H1 (cell line): ENCODE measurements around the gene RAD50. TPM values are rescaled to one million over a fixed set of nuclear protein-coding genes. Genes with fewer than 3 reads are reported as not detected.

Source experiments
- CTCF ChIA-PET: fragments of 300-600 bp; sonication (Branson Sonifier 250); formaldehyde crosslinking; loops from one replicate; lab custom pipeline; 2021; ENCODE audit not compliant: partially characterized antibody; lab: Charles Lee
- POLR2A ChIA-PET: fragments of 300-600 bp; sonication (Branson Sonifier 250); formaldehyde crosslinking; loops from one replicate; lab custom pipeline; 2021; ENCODE audit warnings: inconsistent platforms; ENCODE audit not compliant: partially characterized antibody; lab: Charles Lee
- DNase-seq, 2 experiments: peaks; one replicate each; pipeline versions ENCODE4 v3.0.0 to v3.0.0-alpha.2; 2010 to 2022; ENCODE audit warnings: low spot score in 2 of 2, low read depth in 1 of 2, mixed read lengths in 1 of 2
- FAIRE-seq: peaks from 2 replicates; lab custom pipeline; 2011; peaks lifted over from hg19 to GRCh38; lab: Jason Lieb, UNC
- H2AFZ ChIP-seq: 2 replicates; pipeline ENCODE4 v1.8.1; 2012; ENCODE audit warnings: low read length, inconsistent platforms
- H2AK5ac ChIP-seq: 2 replicates; pipeline ENCODE4 v1.6.1; 2013; ENCODE audit warnings: low read depth, low read length
- H2BK120ac ChIP-seq: replicated peaks from 2 replicates; pipeline ENCODE3; 2013; ENCODE audit warnings: low read depth, low read length, inconsistent platforms
- H2BK12ac ChIP-seq: 2 replicates; pipeline ENCODE4 v1.6.1; 2013; ENCODE audit warnings: low read depth, low read length
- H2BK15ac ChIP-seq: 2 replicates; pipeline ENCODE4 v1.6.1; 2013; ENCODE audit warnings: low read length
- H2BK20ac ChIP-seq: 2 replicates; pipeline ENCODE4 v1.6.1; 2013; ENCODE audit warnings: low read length
- H2BK5ac ChIP-seq: 2 replicates; pipeline ENCODE4 v1.6.1; 2013; ENCODE audit warnings: low read depth, low read length
- H3K14ac ChIP-seq: 2 replicates; pipeline ENCODE4 v1.6.1; 2013; ENCODE audit warnings: inconsistent platforms; ENCODE audit not compliant: insufficient read length
- H3K18ac ChIP-seq: 2 replicates; pipeline ENCODE4 v1.6.1; 2013; ENCODE audit warnings: low read length; ENCODE audit errors: extremely low read depth
- H3K23ac ChIP-seq: 2 replicates; pipeline ENCODE4 v1.6.1; 2013; ENCODE audit warnings: inconsistent platforms; ENCODE audit not compliant: insufficient read length
- H3K23me2 ChIP-seq: 2 replicates; pipeline ENCODE4 v1.6.1; 2013; ENCODE audit warnings: low read depth, low read length
- H3K27ac ChIP-seq: 2 replicates; pipeline ENCODE4 v1.6.1; 2011; ENCODE audit warnings: low read depth, low read length, inconsistent platforms
- H3K27me3 ChIP-seq, 4 experiments: replicated peaks in 1 of 4; 1 replicate in 1 of 4; 2 replicates in 3 of 4; pipeline versions ENCODE4 v1.6.1 to v1.8.1; 2011 to 2013; ENCODE audit warnings: low read length in 3 of 4, mild to moderate bottlenecking in 3 of 4, inconsistent platforms in 2 of 4, mixed read lengths in 2 of 4, moderate library complexity in 1 of 4; ENCODE audit not compliant: control insufficient read depth in 3 of 4, insufficient read depth in 3 of 4; ENCODE audit errors: extremely low read depth in 1 of 4
- H3K36me3 ChIP-seq, 4 experiments: 2 replicates each; pipeline versions ENCODE4 v1.6.1 to v1.8.1; 2011 to 2013; ENCODE audit warnings: mild to moderate bottlenecking in 4 of 4, low read length in 3 of 4, moderate library complexity in 2 of 4, control low read depth in 1 of 4, inconsistent platforms in 1 of 4; ENCODE audit not compliant: insufficient read depth in 4 of 4, control insufficient read depth in 2 of 4
- H3K4ac ChIP-seq: replicated peaks from 2 replicates; pipeline ENCODE3; 2013; ENCODE audit warnings: low read length, low read depth, mixed read lengths, inconsistent platforms; ENCODE audit not compliant: insufficient read length
- H3K4me1 ChIP-seq, 4 experiments: replicated peaks in 1 of 4; 1 replicate in 1 of 4; 2 replicates in 3 of 4; pipeline versions ENCODE4 v1.6.1 to v1.8.1; 2011 to 2013; ENCODE audit warnings: low read length in 3 of 4, inconsistent platforms in 2 of 4, mixed read lengths in 1 of 4; ENCODE audit not compliant: insufficient read depth in 4 of 4, control insufficient read depth in 3 of 4
- H3K4me2 ChIP-seq, 2 experiments: 2 replicates each; pipeline versions ENCODE4 v1.6.1 to v1.8.1; 2011 to 2013; ENCODE audit warnings: low read depth in 2 of 2, low read length in 2 of 2, control low read depth in 1 of 2, inconsistent platforms in 1 of 2, mild to moderate bottlenecking in 1 of 2; ENCODE audit not compliant: insufficient read depth in 1 of 2
- H3K4me3 ChIP-seq, 4 experiments: fragments of 200-600, 300-600 bp in 1 of 4; sonication (generic), shearing (Covaris generic), sonication (Bioruptor Twin) in 1 of 4; 2 replicates each; pipeline versions ENCODE4 v1.5.1 to v1.8.1; 2011 to 2016; ENCODE audit warnings: low read length in 4 of 4, low read depth in 3 of 4, control low read depth in 2 of 4, inconsistent platforms in 2 of 4, mild to moderate bottlenecking in 2 of 4, mixed read lengths in 1 of 4, moderate library complexity in 1 of 4; ENCODE audit not compliant: insufficient read depth in 2 of 4; ENCODE audit errors: extremely low read depth in 1 of 4
- H3K56ac ChIP-seq: replicated peaks from 2 replicates; pipeline ENCODE3; 2013; ENCODE audit warnings: low read depth, mild to moderate bottlenecking, mixed read lengths, low read length, inconsistent platforms; ENCODE audit not compliant: insufficient read length
- H3K79me1 ChIP-seq: 2 replicates; pipeline ENCODE4 v1.6.1; 2013; ENCODE audit warnings: low read depth, low read length, control low read depth
- H3K79me2 ChIP-seq, 2 experiments: 2 replicates each; pipeline versions ENCODE4 v1.6.1 to v1.8.1; 2012 to 2013; ENCODE audit warnings: low read length in 2 of 2, mild to moderate bottlenecking in 2 of 2, inconsistent platforms in 1 of 2; ENCODE audit not compliant: insufficient read depth in 2 of 2, control insufficient read depth in 1 of 2
- H3K9ac ChIP-seq, 4 experiments: replicated peaks in 1 of 4; 1 replicate in 1 of 4; 2 replicates in 3 of 4; pipeline versions ENCODE4 v1.6.1 to v1.8.1; 2011 to 2013; ENCODE audit warnings: low read depth in 3 of 4, low read length in 3 of 4, control low read depth in 2 of 4, mild to moderate bottlenecking in 2 of 4, moderate library complexity in 2 of 4, inconsistent platforms in 1 of 4; ENCODE audit errors: extremely low read depth in 1 of 4
- H3K9me3 ChIP-seq, 2 experiments: 2 replicates each; pipeline versions ENCODE4 v1.6.1 to v1.8.1; 2012 to 2013; ENCODE audit warnings: mild to moderate bottlenecking in 2 of 2, moderate library complexity in 2 of 2, control low read depth in 1 of 2, inconsistent platforms in 1 of 2, low read depth in 1 of 2, low read length in 1 of 2, mixed read lengths in 1 of 2; ENCODE audit not compliant: insufficient read depth in 2 of 2
- H4K20me1 ChIP-seq, 2 experiments: replicated peaks in 1 of 2; 2 replicates each; pipeline versions ENCODE3 to v1.8.1; 2011 to 2013; ENCODE audit warnings: inconsistent platforms in 2 of 2, low read length in 2 of 2, mild to moderate bottlenecking in 1 of 2; ENCODE audit not compliant: insufficient read depth in 2 of 2, control insufficient read depth in 1 of 2
- H4K5ac ChIP-seq: 2 replicates; pipeline ENCODE4 v1.6.1; 2013; ENCODE audit warnings: low read length, low read depth, mixed read lengths, inconsistent platforms; ENCODE audit not compliant: insufficient read length
- H4K8ac ChIP-seq: 2 replicates; pipeline ENCODE4 v1.8.0; 2013; ENCODE audit warnings: mild to moderate bottlenecking, moderate library complexity, low read length, inconsistent platforms; ENCODE audit not compliant: insufficient read depth; ENCODE audit errors: extremely low read depth
- H4K91ac ChIP-seq: replicated peaks from 2 replicates; pipeline ENCODE3; 2013; ENCODE audit warnings: low read length, mixed read lengths, inconsistent platforms; ENCODE audit not compliant: insufficient read length
- ASH2L ChIP-seq: fragments of 200-600, 300-600 bp; sonication (generic); IDR thresholded peaks from one replicate; pipeline ENCODE4 v1.7.1; 2017; ENCODE audit warnings: low read length
- BCL11A ChIP-seq, 2 experiments: IDR thresholded peaks; one replicate each; pipeline ENCODE4 v1.6.1; 2011; ENCODE audit warnings: low read depth in 2 of 2, low read length in 2 of 2, mild to moderate bottlenecking in 2 of 2
- CBX8 ChIP-seq: fragments of 300-800, 300-1000 bp; sonication (generic); IDR thresholded peaks from 2 replicates; pipeline ENCODE4 v1.7.1; 2016; ENCODE audit warnings: low read depth, low read length, borderline replicate concordance
- EZH2 ChIP-seq: fragments of 200-600 bp; sonication (generic); IDR thresholded peaks from 2 replicates; pipeline ENCODE4 v1.7.1; 2012; ENCODE audit warnings: low read depth, mild to moderate bottlenecking, moderate library complexity, low read length, inconsistent platforms; ENCODE audit not compliant: severe bottlenecking
- JUN ChIP-seq: IDR thresholded peaks from 2 replicates; pipeline ENCODE4 v1.6.1; 2011; ENCODE audit warnings: low read depth, mild to moderate bottlenecking, improper control_type of control experiment, low read length
- KDM5A ChIP-seq: fragments of 200-600 bp; IDR thresholded peaks from 2 replicates; pipeline ENCODE4 v1.7.1; 2012; ENCODE audit warnings: mild to moderate bottlenecking, low read length, inconsistent platforms, mixed read lengths
- RAD21 ChIP-seq, 2 experiments: IDR thresholded peaks in 1 of 2; conservative IDR thresholded peaks in 1 of 2; 2 replicates each; pipeline ENCODE4 v1.6.1; 2011; ENCODE audit warnings: low read depth in 2 of 2, low read length in 2 of 2, improper control_type of control experiment in 1 of 2, inconsistent platforms in 1 of 2, mild to moderate bottlenecking in 1 of 2, moderate library complexity in 1 of 2
- SP1 ChIP-seq: IDR thresholded peaks from 2 replicates; pipeline ENCODE4 v1.6.1; 2011; ENCODE audit warnings: low read depth, low read length
- SRF ChIP-seq: IDR thresholded peaks from 2 replicates; pipeline ENCODE4 v1.6.1; 2011; ENCODE audit warnings: mild to moderate bottlenecking, low read depth, low read length, moderate library complexity
- SUZ12 ChIP-seq: fragments of 200-600 bp; sonication (generic); IDR thresholded peaks from 2 replicates; pipeline ENCODE4 v1.6.1; 2012; ENCODE audit warnings: mild to moderate bottlenecking, inconsistent platforms, low read length, moderate library complexity, mixed read lengths
- TAF7 ChIP-seq: optimal IDR thresholded peaks from 2 replicates; pipeline ENCODE3; 2011; ENCODE audit warnings: low read depth, mild to moderate bottlenecking, inconsistent platforms, low read length, moderate library complexity, borderline replicate concordance
- TCF12 ChIP-seq: IDR thresholded peaks from 2 replicates; pipeline ENCODE4 v1.6.1; 2011; ENCODE audit warnings: low read depth, mild to moderate bottlenecking, low read length
- ZNF274 ChIP-seq: IDR thresholded peaks from 2 replicates; pipeline ENCODE4 v1.7.0; 2012; ENCODE audit warnings: low read length, borderline replicate concordance; ENCODE audit errors: extremely low read depth
- WGBS, 2 experiments: shearing (Covaris generic) in 1 of 2; methylation state at CpG; one replicate each; pipeline versions ENCODE4 v1.1.6 to v1.1.7; 2013 to 2015; ENCODE audit warnings: low lambda C conversion rate in 2 of 2, mixed read lengths in 2 of 2, inconsistent platforms in 1 of 2, low coverage in 1 of 2, missing lambda C conversion rate in 1 of 2; ENCODE audit not compliant: insufficient replicate concordance in 2 of 2, insufficient coverage in 1 of 2, insufficient read length in 1 of 2; ENCODE audit errors: extremely low coverage in 1 of 2, missing lambda C conversion rate in 1 of 2; 5-methylcytosine and 5-hydroxymethylcytosine counted together
- polyA plus RNA-seq, 7 experiments: library from polyadenylated mRNA; depleted of rRNA in 3 of 7; stranded (reverse) in 5 of 7; unstranded in 2 of 7; fragments of >200 nt in 5 of 7; fragments of 200-250 nt in 2 of 7; gene quantifications; 1 replicate in 5 of 7; 2 replicates in 1 of 7; 4 replicates in 1 of 7; pipeline versions ENCODE4 v1.2.1 to v1.2.3, GENCODE V29; 2011 to 2013; ENCODE audit warnings: missing spikeins in 2 of 7, mixed read lengths in 2 of 7
- total RNA-seq: library from RNA; stranded (reverse); fragmentation: NEBNext Ultra II Directional; extraction: Animal tissue kit (Norgen Biotek cat#: 25700); gene quantifications from 2 replicates; pipeline ENCODE4 v1.2.1, GENCODE V29; 2021

The RAD50 gene
- total and polyA plus RNA-seq, 2 of the 8 experiments (the other 6 are each of a cell fraction or from before 2014, with no cell fraction given), result 10.1 to 39.4 TPM

- Histone ChIP-seq H4K20me1 (no peaks in the 10 kb centered on the region), H3K9me3 (no peaks in the 10 kb centered on the region), H3K4me1 (no peaks in the 10 kb centered on the region), H3K4me3 (no peak overlapping the region), H3K9ac (no peak overlapping the region), H3K27me3 (no peaks in the 10 kb centered on the region), H2BK5ac (no peak overlapping the region), H2BK20ac (no peak overlapping the region), H3K23ac (no peak overlapping the region), H4K5ac (no peak overlapping the region), H4K91ac (no peak overlapping the region), H3K79me2 (no peaks in the 10 kb centered on the region), H2AK5ac (no peak overlapping the region), H3K36me3 (no peaks in the 10 kb centered on the region), H3K27ac (no peak overlapping the region), H3K4ac (no peak overlapping the region), H2BK120ac (no peak overlapping the region), H2AFZ (peak overlapping the region; percentile 65; the same call in 1 of the 2 replicates), H4K8ac (no peak overlapping the region), H3K18ac (no peak overlapping the region), H3K14ac (no peak overlapping the region), H3K56ac (no peak overlapping the region), H3K23me2 (no peaks in the 10 kb centered on the region), H2BK15ac (no peak overlapping the region), H2BK12ac (no peak overlapping the region), H3K4me2 (no peak overlapping the region), H3K79me1 (no peaks in the 10 kb centered on the region)
- WGBS, 2 experiments, result 83% methylated on average over 6 of the region's 6 CpGs; no CpG with 5 or more reads in 1 of the 2 experiments
- CTCF ChIA-PET, result interaction anchor here (0.5 to 3.6 kb wide), 7 partner anchors 8 to 291 kb away, joined by 3 to 46 read pairs (median 4); no protein-coding TSS in a partner anchor
- FAIRE-seq (no peak), DNase-seq (no peak)
- POLR2A ChIA-PET, result no interaction called here
- TF ChIP-seq EZH2 (no peak), SUZ12 (no peak), KDM5A (no peak), CBX8 (no peak), BCL11A (IDR thresholded peaks at IDR 0.05; ENCODE audit: low read depth in 2 of 2, low read length in 2 of 2) (no peak), ZNF274 (no peak), SP1 (no peak), TCF12 (no peak), RAD21 (IDR thresholded peaks at IDR 0.05 in 1 of 2, conservative IDR thresholded peaks at IDR 0.05 in 1 of 2; ENCODE audit: low read depth in 2 of 2, low read length in 2 of 2) (no peak), JUN (no peak), TAF7 (no peak), SRF (no peak), ASH2L (no peak)
Observed at GRCh38 chr5:132528866-132529634, 27.7 kb upstream of the RAD50 start.
